IPS DF 6.9 (cell line): ENCODE results near the gene WWOX.

Source experiments
- DNase-seq: peaks from one replicate; pipeline ENCODE4 v3.0.0-alpha.2; 2013; ENCODE audit warnings: low read depth, low spot score
- H3K27ac ChIP-seq: one replicate; pipeline ENCODE4 v1.5.1; 2013; ENCODE audit warnings: low read length, control low read depth
- H3K27me3 ChIP-seq: 2 replicates; pipeline ENCODE4 v1.6.1; 2013; ENCODE audit warnings: mild to moderate bottlenecking, low read length; ENCODE audit not compliant: control insufficient read depth, insufficient read depth
- H3K36me3 ChIP-seq: 2 replicates; pipeline ENCODE4 v1.6.1; 2013; ENCODE audit warnings: low read length; ENCODE audit not compliant: control insufficient read depth, insufficient read depth
- H3K4me1 ChIP-seq: 2 replicates; pipeline ENCODE4 v1.6.1; 2013; ENCODE audit warnings: low read length; ENCODE audit not compliant: control insufficient read depth, insufficient read depth
- H3K4me3 ChIP-seq: 2 replicates; pipeline ENCODE4 v1.5.1; 2013; ENCODE audit warnings: mild to moderate bottlenecking, low read length
- H3K9me3 ChIP-seq: 2 replicates; pipeline ENCODE4 v1.6.1; 2013; ENCODE audit warnings: low read length, inconsistent platforms; ENCODE audit not compliant: control insufficient read depth, insufficient read depth
- WGBS: extraction: QIAGEN DNeasy Blood & Tissue Kit; methylation state at CpG from one replicate; pipeline ENCODE4 v1.1.7; 2013; ENCODE audit warnings: mixed read lengths, missing lambda C conversion rate; ENCODE audit not compliant: insufficient read length, insufficient coverage; 5-methylcytosine and 5-hydroxymethylcytosine counted together

Gene WWOX

DNA sequence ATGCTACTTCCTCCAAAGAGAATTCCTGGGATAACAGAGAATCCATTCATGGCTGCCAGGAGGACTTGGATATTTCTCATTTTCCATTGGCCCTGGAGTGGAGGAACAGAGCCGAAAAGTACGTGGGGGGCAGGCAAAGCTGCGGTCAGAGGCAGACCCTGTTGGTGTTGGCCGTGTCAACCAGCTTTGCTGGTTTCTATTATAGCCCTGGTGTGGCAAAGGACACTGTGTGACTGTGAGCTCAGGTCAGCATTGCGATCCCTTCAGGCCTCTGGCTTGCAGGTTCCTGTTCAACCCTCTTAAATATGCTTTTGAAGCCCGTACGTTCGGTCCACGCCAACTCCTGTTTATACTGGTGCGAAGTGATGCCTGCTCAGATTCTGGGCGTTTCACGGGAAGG lies 904.9 kb downstream of the WWOX start:
- H3K9me3 ChIP-seq: no peaks in the 10 kb centered on the region
- no CpG with 5 or more reads among the region's 12 CpGs for WGBS
- no peak overlapping the region for H3K27ac ChIP-seq
- no peak for DNase-seq
- H3K4me3 ChIP-seq: no peak overlapping the region
- H3K27me3 ChIP-seq: no peaks in the 10 kb centered on the region
- peaks cover 2% of the 10 kb centered on the region; the same call in 1 of the 2 replicates for H3K4me1 ChIP-seq
- no peaks in the 10 kb centered on the region for H3K36me3 ChIP-seq

- Histone ChIP-seq H3K4me1 (peaks cover 2% of the 10 kb centered on the region; the same call in 1 of the 2 replicates), H3K27ac (no peak overlapping the region), H3K27me3 (no peaks in the 10 kb centered on the region), H3K36me3 (no peaks in the 10 kb centered on the region), H3K4me3 (no peak overlapping the region), H3K9me3 (no peaks in the 10 kb centered on the region)
- no CpG with 5 or more reads among the region's 6 CpGs for WGBS
- no peak for DNase-seq
Measured at GRCh38 chr16:79005096-79005495, 905.6 kb downstream of the WWOX start.

GRCh38 chr16:79006206-79006605 lies 906.8 kb downstream of the WWOX start:
- no peak overlapping the region for H3K4me3 ChIP-seq
- no peak overlapping the region for H3K27ac ChIP-seq
- WGBS: no CpG with 5 or more reads among the region's 8 CpGs
- no peaks in the 10 kb centered on the region for H3K9me3 ChIP-seq
- H3K27me3 ChIP-seq: no peaks in the 10 kb centered on the region
- 0 out of 2 replicates have a peak, but pooled peaks cover 1% of the 10 kb centered on the region for H3K4me1 ChIP-seq
- H3K36me3 ChIP-seq: no peaks in the 10 kb centered on the region
- DNase-seq: no peak

GRCh38 chr16:79006765-79007164 lies 907.3 kb downstream of the WWOX start:
- DNase-seq: no peak
- Histone ChIP-seq H3K36me3 (no peaks in the 10 kb centered on the region), H3K9me3 (no peaks in the 10 kb centered on the region), H3K4me3 (no peak overlapping the region), H3K27ac (no peak overlapping the region), H3K4me1 (0 out of 2 replicates have a peak, but pooled peaks cover 1% of the 10 kb centered on the region), H3K27me3 (no peaks in the 10 kb centered on the region)
- no CpG with 5 or more reads among the region's 5 CpGs for WGBS

DNA sequence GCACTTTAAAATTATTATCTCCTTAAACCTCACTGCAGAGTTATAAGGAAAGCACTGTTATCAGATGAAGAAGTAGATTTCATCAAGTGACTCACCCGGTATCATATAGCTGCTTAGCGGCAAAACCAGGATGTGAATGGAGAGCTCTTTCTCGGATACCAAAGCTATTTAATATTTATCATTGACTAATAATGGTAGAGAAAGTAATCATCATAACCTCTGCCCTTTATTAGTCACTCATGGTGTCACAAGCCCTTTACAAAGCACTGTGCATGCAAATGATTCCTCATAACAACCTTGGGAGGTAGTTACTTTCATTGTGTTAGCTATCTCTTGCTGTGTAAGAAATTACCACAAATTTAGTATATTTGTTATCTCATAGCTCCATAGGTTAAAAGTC lies 908.2 kb downstream of the WWOX start:
- no peak overlapping the region for H3K4me3 ChIP-seq

GRCh38 chr16:79008036-79008868 lies 908.8 kb downstream of the WWOX start:
- Histone ChIP-seq H3K4me3 (no peak overlapping the region), H3K9me3 (no peaks in the 10 kb centered on the region), H3K4me1 (0 out of 2 replicates have a peak, but pooled peaks cover 1% of the 10 kb centered on the region), H3K27me3 (no peaks in the 10 kb centered on the region), H3K27ac (no peak overlapping the region), H3K36me3 (no peaks in the 10 kb centered on the region)
- no peak for DNase-seq
- WGBS: no CpG with 5 or more reads among the region's 9 CpGs

More for the DNA sequence above, 908.2 kb downstream of the WWOX start:
- H3K27me3 ChIP-seq: no peaks in the 10 kb centered on the region
- no peaks in the 10 kb centered on the region for H3K9me3 ChIP-seq
- no peak overlapping the region for H3K27ac ChIP-seq
- 0 out of 2 replicates have a peak, but pooled peaks cover 1% of the 10 kb centered on the region for H3K4me1 ChIP-seq
- H3K36me3 ChIP-seq: no peaks in the 10 kb centered on the region
- no peak for DNase-seq
- WGBS: no CpG with 5 or more reads among the region's 3 CpGs

DNA sequence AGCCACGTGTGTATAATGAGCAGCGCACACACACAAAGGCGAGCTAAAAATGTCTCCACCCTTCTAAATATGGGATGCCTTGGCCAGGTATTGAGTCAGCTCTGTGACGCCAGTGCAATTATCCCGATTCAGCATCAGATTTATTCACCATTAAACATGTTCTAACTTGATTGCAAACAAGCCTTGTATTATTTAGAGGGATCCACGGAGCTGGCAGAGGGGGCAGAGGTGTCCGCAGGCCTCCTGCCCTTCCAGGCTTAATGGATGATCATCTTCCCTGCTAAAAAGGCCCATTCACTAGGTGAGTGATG lies 909.4 kb downstream of the WWOX start:
- DNase-seq: no peak
- Histone ChIP-seq H3K36me3 (no peaks in the 10 kb centered on the region), H3K27me3 (no peaks in the 10 kb centered on the region), H3K27ac (no peak overlapping the region), H3K9me3 (no peaks in the 10 kb centered on the region), H3K4me3 (no peak overlapping the region), H3K4me1 (no peaks in the 10 kb centered on the region)
- WGBS: no CpG with 5 or more reads among the region's 7 CpGs

DNA sequence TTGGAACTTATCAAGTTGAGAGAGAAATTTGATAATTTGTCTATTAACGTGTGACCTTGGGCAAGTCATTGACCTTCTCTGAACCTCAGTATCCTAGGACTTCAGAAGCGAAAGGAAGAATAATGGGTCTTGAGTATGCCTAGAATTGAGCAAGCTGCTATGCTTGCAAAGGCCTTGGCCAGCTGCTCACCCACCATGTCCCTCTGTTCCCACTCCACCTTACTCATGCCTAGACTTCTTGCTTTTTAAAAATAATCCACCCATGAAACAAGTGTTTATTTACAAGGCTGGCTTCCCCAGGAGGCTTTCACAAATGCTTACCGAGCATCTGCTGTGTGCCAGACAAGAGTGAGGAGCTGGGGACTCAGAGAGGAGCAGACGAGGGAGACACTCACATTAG lies 910.4 kb downstream of the WWOX start:
- Histone ChIP-seq H3K4me3 (no peak overlapping the region), H3K27ac (no peak overlapping the region), H3K27me3 (no peaks in the 10 kb centered on the region), H3K4me1 (no peaks in the 10 kb centered on the region), H3K36me3 (no peaks in the 10 kb centered on the region), H3K9me3 (no peaks in the 10 kb centered on the region)
- no peak for DNase-seq
- no CpG with 5 or more reads among the region's 4 CpGs for WGBS

- H3K4me3 ChIP-seq: no peak overlapping the region
- no peaks in the 10 kb centered on the region for H3K9me3 ChIP-seq
- no peak overlapping the region for H3K27ac ChIP-seq
- H3K4me1 ChIP-seq: no peaks in the 10 kb centered on the region
- DNase-seq: no peak
- no peaks in the 10 kb centered on the region for H3K27me3 ChIP-seq
- WGBS: no CpG with 5 or more reads among the region's 3 CpGs
- no peaks in the 10 kb centered on the region for H3K36me3 ChIP-seq
Measured at GRCh38 chr16:79011282-79011681, 911.8 kb downstream of the WWOX start.

DNA sequence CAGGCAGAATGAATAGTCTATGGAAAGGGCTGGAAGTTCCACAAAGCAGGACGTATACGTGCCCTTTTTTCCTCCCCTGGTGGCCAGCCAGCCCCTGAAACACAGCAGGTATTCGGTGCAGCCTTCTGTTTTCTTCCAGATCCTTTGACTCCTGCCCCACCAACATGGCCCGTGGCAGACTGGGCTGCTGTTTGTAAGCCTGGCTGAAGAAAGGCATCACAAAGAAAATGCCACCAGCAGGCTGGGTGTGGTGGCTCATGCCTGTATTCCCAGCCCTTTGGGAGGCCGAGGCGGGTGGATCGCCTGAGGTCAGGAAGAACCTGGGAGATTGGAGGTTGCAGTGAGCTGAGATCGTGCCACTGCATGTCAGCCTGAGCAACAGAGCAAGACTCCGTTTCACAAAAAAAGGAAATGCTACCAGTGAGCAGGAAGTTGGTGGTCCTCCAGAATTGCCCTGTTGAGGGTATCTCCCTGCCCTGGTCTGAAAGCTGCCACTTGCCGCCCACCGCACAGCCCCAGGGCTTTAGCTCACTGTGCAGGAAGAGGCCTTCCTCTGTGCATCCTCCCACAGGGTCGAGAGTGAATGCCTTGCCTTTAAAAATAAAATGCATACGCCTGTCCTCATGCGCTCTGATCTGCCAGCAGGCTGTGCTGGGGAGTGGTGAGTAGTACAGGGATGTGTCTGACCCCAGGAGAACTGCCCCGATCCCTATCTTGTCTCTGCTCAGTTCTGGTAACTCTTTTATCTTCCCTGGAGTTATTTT lies 913.4 kb downstream of the WWOX start:
- no CpG with 5 or more reads among the region's 15 CpGs for WGBS
- Histone ChIP-seq H3K9me3 (no peaks in the 10 kb centered on the region), H3K27me3 (no peaks in the 10 kb centered on the region), H3K4me3 (no peak overlapping the region), H3K36me3 (no peaks in the 10 kb centered on the region), H3K27ac (no peak overlapping the region), H3K4me1 (no peaks in the 10 kb centered on the region)
- DNase-seq: no peak
